Measurements from ENCODE around the gene CRISP1. TPM values are rescaled to one million over a fixed set of nuclear protein-coding genes. Genes with fewer than 3 reads are reported as not detected.

CRISP1 gene
- total and polyA plus RNA-seq, 9 of the 15 experiments (the other 6 are each of a cell fraction or from before 2014, with no cell fraction given), result not detected

DNA sequence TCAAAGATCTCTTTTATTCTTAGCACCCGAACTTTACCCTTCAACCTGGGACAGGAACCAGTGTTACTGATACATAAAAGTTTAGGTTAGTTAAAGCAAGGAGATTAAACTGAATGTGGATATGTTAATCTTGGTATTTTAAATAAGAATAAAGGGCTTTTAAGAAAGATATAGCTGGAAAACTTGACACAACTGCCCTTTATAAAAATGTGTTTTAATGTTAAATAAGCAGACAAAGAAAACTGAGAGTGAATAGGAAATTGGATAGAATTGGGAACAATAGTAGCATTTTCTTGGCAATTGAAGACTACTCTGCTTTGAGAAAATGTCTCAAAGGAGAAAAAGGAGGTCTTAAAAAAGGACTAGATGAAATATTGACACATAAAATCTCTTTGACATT lies 45.9 kb upstream of the CRISP1 start:
- no peak overlapping the region for H3K27ac ChIP-seq (ENCODE audit: extremely low read depth, low read depth, low read length)
- no peaks in the 10 kb centered on the region for H3K9me3 ChIP-seq (replicated peaks; ENCODE audit: control insufficient read depth, insufficient read depth, low read depth, low read length)
- CTCF ChIA-PET (ENCODE audit: low intra/inter-chr PET ratio), result no interaction called here
- no peak overlapping the region for H3K9ac ChIP-seq (ENCODE audit: insufficient read depth in 1 of 2, low read depth in 2 of 2, low read length in 2 of 2)
- no peaks in the 10 kb centered on the region for H4K20me1 ChIP-seq (replicated peaks; ENCODE audit: control insufficient read depth, insufficient read depth, low read length)
- intact Hi-C loops (cut with micrococcal nuclease), result no loop called here
- DNase-seq (ENCODE audit: extremely low read depth in 1 of 4, low spot score in 3 of 4), result no peak
- FAIRE-seq, result no peak
- no TSS peak for BruUV-seq (replicated peaks)
- POLR2A ChIA-PET, result no interaction called here
- H3K36me3 ChIP-seq (ENCODE audit: control insufficient read depth, insufficient read depth, low read length), result no peaks in the 10 kb centered on the region
- 6% methylated on average over 1 of the region's 1 CpG for WGBS (ENCODE audit: insufficient coverage, low coverage, missing lambda C conversion rate)
- in situ Hi-C loops (cut with MboI), result no loop called here
- no peak for ATAC-seq
- H2AFZ ChIP-seq (ENCODE audit: low read depth, low read length), result no peak overlapping the region
- H3K9me1 ChIP-seq (ENCODE audit: control insufficient read depth, insufficient read depth, low read length), result no peaks in the 10 kb centered on the region
- no peaks in the 10 kb centered on the region for H3K27me3 ChIP-seq (ENCODE audit: control insufficient read depth in 2 of 2, insufficient read depth in 2 of 2, low read length in 2 of 2)
- H3K4me3 ChIP-seq, result no peak overlapping the region
- no peak overlapping the region for H3K4me2 ChIP-seq (ENCODE audit: insufficient read depth, low read length)
- no peaks in the 10 kb centered on the region for H3K4me1 ChIP-seq (replicated peaks in 1 of 2; ENCODE audit: control insufficient read depth in 2 of 2, insufficient read depth in 2 of 2, low read length in 2 of 2)
- H3K79me2 ChIP-seq (ENCODE audit: control insufficient read depth, insufficient read depth, low read length), result no peaks in the 10 kb centered on the region
- TF ChIP-seq ZC3H4 (CRISPR knock-in tag; IDR thresholded peaks at IDR 0.05; ENCODE audit: borderline replicate concordance), result no peak
- no peak for TF ChIP-seq MXI1 (IDR thresholded peaks at IDR 0.05; ENCODE audit: low read depth, low read length)
- TF ChIP-seq, protein P1, sequence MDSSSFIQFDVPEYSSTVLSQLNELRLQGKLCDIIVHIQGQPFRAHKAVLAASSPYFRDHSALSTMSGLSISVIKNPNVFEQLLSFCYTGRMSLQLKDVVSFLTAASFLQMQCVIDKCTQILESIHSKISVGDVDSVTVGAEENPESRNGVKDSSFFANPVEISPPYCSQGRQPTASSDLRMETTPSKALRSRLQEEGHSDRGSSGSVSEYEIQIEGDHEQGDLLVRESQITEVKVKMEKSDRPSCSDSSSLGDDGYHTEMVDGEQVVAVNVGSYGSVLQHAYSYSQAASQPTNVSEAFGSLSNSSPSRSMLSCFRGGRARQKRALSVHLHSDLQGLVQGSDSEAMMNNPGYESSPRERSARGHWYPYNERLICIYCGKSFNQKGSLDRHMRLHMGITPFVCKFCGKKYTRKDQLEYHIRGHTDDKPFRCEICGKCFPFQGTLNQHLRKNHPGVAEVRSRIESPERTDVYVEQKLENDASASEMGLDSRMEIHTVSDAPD (CRISPR knock-in tag; IDR thresholded peaks at IDR 0.05), result no peak
- TF ChIP-seq POLR2AphosphoS2 (IDR thresholded peaks at IDR 0.05; ENCODE audit: low read length), result no peak
- no peak for TF ChIP-seq ZNF79 (CRISPR knock-in tag; IDR thresholded peaks at IDR 0.05; ENCODE audit: low read depth)
- TF ChIP-seq, protein P2, sequence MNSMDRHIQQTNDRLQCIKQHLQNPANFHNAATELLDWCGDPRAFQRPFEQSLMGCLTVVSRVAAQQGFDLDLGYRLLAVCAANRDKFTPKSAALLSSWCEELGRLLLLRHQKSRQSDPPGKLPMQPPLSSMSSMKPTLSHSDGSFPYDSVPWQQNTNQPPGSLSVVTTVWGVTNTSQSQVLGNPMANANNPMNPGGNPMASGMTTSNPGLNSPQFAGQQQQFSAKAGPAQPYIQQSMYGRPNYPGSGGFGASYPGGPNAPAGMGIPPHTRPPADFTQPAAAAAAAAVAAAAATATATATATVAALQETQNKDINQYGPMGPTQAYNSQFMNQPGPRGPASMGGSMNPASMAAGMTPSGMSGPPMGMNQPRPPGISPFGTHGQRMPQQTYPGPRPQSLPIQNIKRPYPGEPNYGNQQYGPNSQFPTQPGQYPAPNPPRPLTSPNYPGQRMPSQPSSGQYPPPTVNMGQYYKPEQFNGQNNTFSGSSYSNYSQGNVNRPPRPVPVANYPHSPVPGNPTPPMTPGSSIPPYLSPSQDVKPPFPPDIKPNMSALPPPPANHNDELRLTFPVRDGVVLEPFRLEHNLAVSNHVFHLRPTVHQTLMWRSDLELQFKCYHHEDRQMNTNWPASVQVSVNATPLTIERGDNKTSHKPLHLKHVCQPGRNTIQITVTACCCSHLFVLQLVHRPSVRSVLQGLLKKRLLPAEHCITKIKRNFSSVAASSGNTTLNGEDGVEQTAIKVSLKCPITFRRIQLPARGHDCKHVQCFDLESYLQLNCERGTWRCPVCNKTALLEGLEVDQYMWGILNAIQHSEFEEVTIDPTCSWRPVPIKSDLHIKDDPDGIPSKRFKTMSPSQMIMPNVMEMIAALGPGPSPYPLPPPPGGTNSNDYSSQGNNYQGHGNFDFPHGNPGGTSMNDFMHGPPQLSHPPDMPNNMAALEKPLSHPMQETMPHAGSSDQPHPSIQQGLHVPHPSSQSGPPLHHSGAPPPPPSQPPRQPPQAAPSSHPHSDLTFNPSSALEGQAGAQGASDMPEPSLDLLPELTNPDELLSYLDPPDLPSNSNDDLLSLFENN (IDR thresholded peaks at IDR 0.05; ENCODE audit: low read depth in 2 of 2, low read length in 2 of 2), result no peak
- no peak for TF ChIP-seq ZNF695 (CRISPR knock-in tag; IDR thresholded peaks at IDR 0.05)
- TF ChIP-seq GABPB1 (CRISPR knock-in tag; IDR thresholded peaks at IDR 0.05), result no peak
- no peak for TF ChIP-seq CBX1 (IDR thresholded peaks at IDR 0.05; ENCODE audit: low read depth)
- TF ChIP-seq SMAD1 (IDR thresholded peaks at IDR 0.05; ENCODE audit: low read depth, low read length, partially characterized antibody), result no peak
- no peak for TF ChIP-seq ZNF239 (CRISPR knock-in tag; IDR thresholded peaks at IDR 0.05)
- TF ChIP-seq ESRRA (IDR thresholded peaks at IDR 0.05; ENCODE audit: borderline replicate concordance, low read depth), result no peak
- TF ChIP-seq ZNF146 (CRISPR knock-in tag; IDR thresholded peaks at IDR 0.05; ENCODE audit: unreplicated experiment), result no peak
- TF ChIP-seq, protein P3, sequence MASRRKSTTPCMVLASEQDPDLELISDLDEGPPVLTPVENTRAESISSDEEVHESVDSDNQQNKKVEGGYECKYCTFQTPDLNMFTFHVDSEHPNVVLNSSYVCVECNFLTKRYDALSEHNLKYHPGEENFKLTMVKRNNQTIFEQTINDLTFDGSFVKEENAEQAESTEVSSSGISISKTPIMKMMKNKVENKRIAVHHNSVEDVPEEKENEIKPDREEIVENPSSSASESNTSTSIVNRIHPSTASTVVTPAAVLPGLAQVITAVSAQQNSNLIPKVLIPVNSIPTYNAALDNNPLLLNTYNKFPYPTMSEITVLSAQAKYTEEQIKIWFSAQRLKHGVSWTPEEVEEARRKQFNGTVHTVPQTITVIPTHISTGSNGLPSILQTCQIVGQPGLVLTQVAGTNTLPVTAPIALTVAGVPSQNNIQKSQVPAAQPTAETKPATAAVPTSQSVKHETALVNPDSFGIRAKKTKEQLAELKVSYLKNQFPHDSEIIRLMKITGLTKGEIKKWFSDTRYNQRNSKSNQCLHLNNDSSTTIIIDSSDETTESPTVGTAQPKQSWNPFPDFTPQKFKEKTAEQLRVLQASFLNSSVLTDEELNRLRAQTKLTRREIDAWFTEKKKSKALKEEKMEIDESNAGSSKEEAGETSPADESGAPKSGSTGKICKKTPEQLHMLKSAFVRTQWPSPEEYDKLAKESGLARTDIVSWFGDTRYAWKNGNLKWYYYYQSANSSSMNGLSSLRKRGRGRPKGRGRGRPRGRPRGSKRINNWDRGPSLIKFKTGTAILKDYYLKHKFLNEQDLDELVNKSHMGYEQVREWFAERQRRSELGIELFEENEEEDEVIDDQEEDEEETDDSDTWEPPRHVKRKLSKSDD (conservative IDR thresholded peaks at IDR 0.05; ENCODE audit: low read length), result no peak
- TF ChIP-seq, protein P4, sequence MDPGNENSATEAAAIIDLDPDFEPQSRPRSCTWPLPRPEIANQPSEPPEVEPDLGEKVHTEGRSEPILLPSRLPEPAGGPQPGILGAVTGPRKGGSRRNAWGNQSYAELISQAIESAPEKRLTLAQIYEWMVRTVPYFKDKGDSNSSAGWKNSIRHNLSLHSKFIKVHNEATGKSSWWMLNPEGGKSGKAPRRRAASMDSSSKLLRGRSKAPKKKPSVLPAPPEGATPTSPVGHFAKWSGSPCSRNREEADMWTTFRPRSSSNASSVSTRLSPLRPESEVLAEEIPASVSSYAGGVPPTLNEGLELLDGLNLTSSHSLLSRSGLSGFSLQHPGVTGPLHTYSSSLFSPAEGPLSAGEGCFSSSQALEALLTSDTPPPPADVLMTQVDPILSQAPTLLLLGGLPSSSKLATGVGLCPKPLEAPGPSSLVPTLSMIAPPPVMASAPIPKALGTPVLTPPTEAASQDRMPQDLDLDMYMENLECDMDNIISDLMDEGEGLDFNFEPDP (CRISPR knock-in tag; IDR thresholded peaks at IDR 0.05), result no peak

Measured in K562 (cell line).